Heart right ventricle (tissue), 16 donors: Measurements from ENCODE around the gene USP4. TPM values are rescaled to one million over a fixed set of nuclear protein-coding genes. Genes with fewer than 3 reads are reported as not detected.

Experiments
- ATAC-seq, 8 donors: fragments of 200-7000 bp; cut with Tn5 transposase; one replicate each; pipeline ENCODE4 v1.9.1; 2020; ENCODE audit warnings: mild to moderate bottlenecking in 8 of 8, moderate library complexity in 8 of 8, moderate number of reproducible peaks in 1 of 8
- DNase-seq, 2 donors: peaks; one replicate each; pipeline ENCODE4 v3.0.0-alpha.2; 2020
- H3K27ac ChIP-seq, 10 donors: fragments of 200-600 bp; sonication (generic) in 2 of 10; one replicate each; pipeline versions ENCODE4 v1.5.0 to v1.8.0; 2020 to 2022; ENCODE audit warnings: mild to moderate bottlenecking in 3 of 10
- H3K27me3 ChIP-seq, 7 donors: fragments of 200-600 bp; one replicate each; pipeline ENCODE4 v1.8.0; 2021 to 2022; ENCODE audit warnings: mild to moderate bottlenecking in 2 of 7
- H3K36me3 ChIP-seq, 9 donors: fragments of 200-600 bp; sonication (generic) in 1 of 9; one replicate each; pipeline versions ENCODE4 v1.5.0 to v1.8.0; 2020 to 2022; ENCODE audit warnings: mild to moderate bottlenecking in 2 of 9
- H3K4me1 ChIP-seq, 9 donors: fragments of 200-600 bp; sonication (generic) in 1 of 9; one replicate each; pipeline versions ENCODE4 v1.5.0 to v1.8.0; 2020 to 2022; ENCODE audit warnings: mild to moderate bottlenecking in 4 of 9
- H3K4me3 ChIP-seq, 10 donors: fragments of 200-600 bp; sonication (generic) in 2 of 10; one replicate each; pipeline versions ENCODE4 v1.5.0 to v1.8.0; 2020 to 2022; ENCODE audit warnings: mild to moderate bottlenecking in 7 of 10, moderate library complexity in 2 of 10
- H3K9me3 ChIP-seq, 11 donors: fragments of 200-600 bp in 10 of 11; sonication (generic) in 2 of 11; one replicate each; pipeline versions ENCODE4 v1.5.0 to v1.8.0; 2013 to 2022; ENCODE audit warnings: mild to moderate bottlenecking in 2 of 11, control low read depth in 1 of 11, moderate library complexity in 1 of 11
- WGBS, 2 donors: extraction: QIAGEN DNeasy Blood & Tissue Kit; methylation state at CpG; one replicate each; pipeline ENCODE4 v1.1.7; 2013; ENCODE audit warnings: inconsistent platforms in 1 of 2; 5-methylcytosine and 5-hydroxymethylcytosine counted together
- intact Hi-C, 10 donors: fragments of 100-400 bp; cut with DNase I; formaldehyde crosslinking; loops; one replicate each; pipeline versions ENCODE4 v1.11.1 to v1.14.2; 2022
- polyA plus RNA-seq, 2 donors: library from polyadenylated mRNA; stranded (reverse); fragments of 200-250 nt; gene quantifications; one replicate each; pipeline ENCODE4 v1.2.3, GENCODE V29; 2013
- total RNA-seq, 10 donors: library from RNA; stranded (reverse); fragmentation: NEBNext Ultra II Directional in 3 of 10; extraction: Animal tissue kit (Norgen Biotek cat#: 25700) in 3 of 10; gene quantifications; one replicate each; pipeline versions ENCODE4 v1.2.1 to v1.2.4, GENCODE V29; 2021 to 2023
- TF ChIP-seq, protein P1 (sequence below), 9 donors: fragments of 200-600 bp; sonication (generic) in 2 of 9; IDR thresholded peaks; one replicate each; pipeline versions ENCODE4 v1.5.0 to v1.8.0; 2021 to 2022; ENCODE audit warnings: antibody characterized with exemption in 9 of 9, mild to moderate bottlenecking in 5 of 9, moderate library complexity in 1 of 9
- donor health status: Arrhythmogenic right ventricular cardiomyopathy.
- donor health status: ischemic (EF 13 %, LVEDD 7.1; RV severe dilation, severe dysfunction).
- donor health status: healthy with polysubstance abuse.
- donor health status: DM: no; HTN: yes; CAD: no.
- donor health status: DM: no; HTN: no; CAD: no.
- donor health status: ischemic (EF 25% LVEDD 6.9; RV normal size, moderate dysfunction).
- donor health status: ischemic (EF 25% LVEDD 5.7; RV mildly dilated, moderate dysfunction).
- donor health status: healthy.
- donor health status: DM: yes; HTN: yes; CAD: no.
- donor health status: Ischemic cardiomyopathy.
- donor health status: ischemic (EF 35%, LVEDD 5.7; RV mildly dilated, moderate dysfunction).
- donor health status: nonischemic (EF 11% LVEDD 7.7; RV severe dilation, severe dysfunction).
- donor health status: DM: yes; HTN: yes; CAD: no.
- donor health status: PGD.
- donor health status: ischemic (EF 29% LVEDD 5.4; RV normal size, mild dysfunction).
- donor health status: nonischemic (EF 23%, LVEDD 6.1; RV moderate dilation, normal function).

Gene USP4
- total and polyA plus RNA-seq, 12 donors = 19.9 to 52.4 (median 43.5) TPM

DNA sequence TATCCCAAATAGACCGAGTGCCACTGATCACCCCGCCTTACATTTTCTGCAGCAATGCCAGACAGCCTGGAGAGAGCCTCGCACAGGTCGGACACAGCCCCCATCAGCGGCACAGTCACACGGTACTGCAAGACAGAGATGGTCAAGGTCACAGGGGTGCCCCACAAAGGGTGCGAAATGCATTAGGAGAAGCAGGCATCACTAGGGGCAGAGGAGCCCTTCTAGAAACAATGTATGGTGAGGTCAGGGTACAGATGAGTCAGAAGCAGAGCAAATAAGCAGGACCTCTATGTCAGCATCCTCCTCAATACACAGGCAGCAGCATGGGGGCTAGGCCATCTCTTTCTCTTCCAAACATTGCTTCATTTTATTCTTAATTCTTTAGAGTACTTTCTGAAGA, 41.3 kb downstream of the USP4 start:
- TF ChIP-seq, protein P1, sequence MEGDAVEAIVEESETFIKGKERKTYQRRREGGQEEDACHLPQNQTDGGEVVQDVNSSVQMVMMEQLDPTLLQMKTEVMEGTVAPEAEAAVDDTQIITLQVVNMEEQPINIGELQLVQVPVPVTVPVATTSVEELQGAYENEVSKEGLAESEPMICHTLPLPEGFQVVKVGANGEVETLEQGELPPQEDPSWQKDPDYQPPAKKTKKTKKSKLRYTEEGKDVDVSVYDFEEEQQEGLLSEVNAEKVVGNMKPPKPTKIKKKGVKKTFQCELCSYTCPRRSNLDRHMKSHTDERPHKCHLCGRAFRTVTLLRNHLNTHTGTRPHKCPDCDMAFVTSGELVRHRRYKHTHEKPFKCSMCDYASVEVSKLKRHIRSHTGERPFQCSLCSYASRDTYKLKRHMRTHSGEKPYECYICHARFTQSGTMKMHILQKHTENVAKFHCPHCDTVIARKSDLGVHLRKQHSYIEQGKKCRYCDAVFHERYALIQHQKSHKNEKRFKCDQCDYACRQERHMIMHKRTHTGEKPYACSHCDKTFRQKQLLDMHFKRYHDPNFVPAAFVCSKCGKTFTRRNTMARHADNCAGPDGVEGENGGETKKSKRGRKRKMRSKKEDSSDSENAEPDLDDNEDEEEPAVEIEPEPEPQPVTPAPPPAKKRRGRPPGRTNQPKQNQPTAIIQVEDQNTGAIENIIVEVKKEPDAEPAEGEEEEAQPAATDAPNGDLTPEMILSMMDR (IDR thresholded peaks at IDR 0.05) = no peak
- Histone ChIP-seq H3K4me3 (no peak overlapping the region), H3K36me3 (peaks cover 0 to 100% (median 72%) of the 10 kb centered on the region in 9 donors), H3K4me1 (peaks cover 3 to 53% (median 25%) of the 10 kb centered on the region in 9 donors), H3K27me3 (no peaks in the 10 kb centered on the region), H3K27ac (peak overlapping the region in 1 of 10 donors; percentile 93), H3K9me3 (no peaks in the 10 kb centered on the region)
- DNase-seq = no peak
- WGBS, 2 donors = 86 to 88% methylated on average over 7 of the region's 7 CpGs
- intact Hi-C loops = loop anchor here in 4 of 10 donors (5.0 to 10.0 kb wide), 3 partner anchors 126 to 149 kb away; partner anchors contain the start of gene KLHDC8B (in 2 of the 4)
- no peak for ATAC-seq

DNA sequence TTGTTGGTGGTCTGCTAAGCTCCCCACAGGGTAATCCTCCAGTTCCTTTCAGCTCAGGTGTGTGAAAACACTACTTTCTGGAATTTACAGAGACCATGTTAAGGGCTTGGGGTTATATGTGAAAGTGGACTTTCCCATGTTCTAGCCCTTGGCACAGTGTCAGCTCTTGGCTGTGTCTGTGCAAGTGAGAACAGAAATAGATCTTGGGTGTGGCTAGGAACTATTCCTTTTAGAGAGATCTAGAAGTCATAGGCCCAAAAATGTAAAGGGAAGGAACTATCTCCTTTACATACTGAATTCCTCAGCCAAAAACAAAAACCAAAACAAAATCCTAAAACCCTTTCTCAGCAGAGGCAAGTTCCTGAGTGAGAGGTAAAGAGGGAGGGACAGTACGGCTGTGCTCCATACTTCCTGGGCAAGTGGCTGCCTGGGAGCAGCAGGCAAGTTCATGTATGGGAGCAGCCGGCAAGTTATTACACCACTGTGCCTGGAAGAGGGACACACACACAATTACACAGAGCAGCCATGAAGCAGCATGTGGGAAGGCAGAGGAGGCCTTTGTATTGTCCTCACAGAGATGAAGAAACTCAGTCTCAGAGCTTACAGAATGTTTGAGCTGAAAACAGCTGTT, 43.0 kb downstream of the USP4 start:
- WGBS, 2 donors = 22 to 41% methylated on average over 2 of the region's 2 CpGs
- H3K27ac ChIP-seq = peak overlapping the region; percentile 2 to 93 (median 82)
- H3K4me1 ChIP-seq = peaks cover 3 to 48% (median 25%) of the 10 kb centered on the region in 9 donors
- DNase-seq (peak; percentile 35 to 77), ATAC-seq (peak; percentile 75 to 90 (median 87))
- no peaks in the 10 kb centered on the region for H3K9me3 ChIP-seq
- H3K4me3 ChIP-seq = no peak overlapping the region
- TF ChIP-seq, protein P1 (IDR thresholded peaks at IDR 0.05) = no peak
- intact Hi-C loops = loop anchor here in 5 of 10 donors (2.0 to 10.0 kb wide), 4 partner anchors 125 to 152 kb away; partner anchors contain the start of gene KLHDC8B (in 2 of the 5)
- H3K27me3 ChIP-seq = no peaks in the 10 kb centered on the region
- H3K36me3 ChIP-seq = peaks cover 0 to 100% (median 68%) of the 10 kb centered on the region in 9 donors

DNA sequence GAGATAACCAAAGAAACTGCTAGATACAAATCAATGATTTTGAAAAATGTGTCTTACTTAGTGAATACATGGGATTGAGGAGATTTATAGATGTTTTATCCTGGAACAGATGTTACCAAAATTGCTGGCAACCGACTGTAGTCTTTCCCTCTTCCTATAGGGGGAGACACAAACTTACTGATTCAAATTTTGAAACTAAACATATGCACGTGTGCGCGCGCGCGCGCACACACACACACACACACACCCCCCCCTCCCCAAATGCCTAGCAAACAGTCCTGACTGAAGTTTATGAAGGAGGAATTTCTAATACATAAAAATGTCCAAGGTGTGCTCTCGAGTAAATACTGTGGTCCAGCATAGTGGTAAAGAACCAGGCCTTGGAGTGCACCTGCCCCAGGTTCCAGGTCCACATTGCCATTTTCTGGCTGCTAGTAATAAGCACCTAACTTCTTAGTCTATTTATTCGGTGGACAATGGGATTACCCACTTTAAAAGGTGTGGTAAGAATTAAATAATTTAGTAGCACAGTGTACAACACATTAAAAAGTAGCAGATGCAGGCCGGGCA, 44.3 kb downstream of the USP4 start:
- DNase-seq (peak in 1 of 2 donors; percentile 14), ATAC-seq (no peak)
- H3K4me1 ChIP-seq = peaks cover 3 to 48% (median 25%) of the 10 kb centered on the region in 9 donors
- H3K4me3 ChIP-seq = no peak overlapping the region
- 75 to 84% methylated on average over 11 of the region's 11 CpGs for WGBS, 2 donors
- no peaks in the 10 kb centered on the region for H3K9me3 ChIP-seq
- H3K27me3 ChIP-seq = no peaks in the 10 kb centered on the region
- TF ChIP-seq, protein P1 (IDR thresholded peaks at IDR 0.05) = peak in 8 of 9 donors; percentile 26 to 69 (median 56)
- H3K36me3 ChIP-seq = peaks cover 0 to 100% (median 67%) of the 10 kb centered on the region in 9 donors
- intact Hi-C loops = loop anchor here in 5 of 10 donors (2.0 to 10.0 kb wide), 4 partner anchors 123 to 153 kb away; partner anchors contain the start of gene KLHDC8B (in 2 of the 5)
- H3K27ac ChIP-seq = peak overlapping the region in 7 of 10 donors; percentile 78 to 93 (median 84)

DNA sequence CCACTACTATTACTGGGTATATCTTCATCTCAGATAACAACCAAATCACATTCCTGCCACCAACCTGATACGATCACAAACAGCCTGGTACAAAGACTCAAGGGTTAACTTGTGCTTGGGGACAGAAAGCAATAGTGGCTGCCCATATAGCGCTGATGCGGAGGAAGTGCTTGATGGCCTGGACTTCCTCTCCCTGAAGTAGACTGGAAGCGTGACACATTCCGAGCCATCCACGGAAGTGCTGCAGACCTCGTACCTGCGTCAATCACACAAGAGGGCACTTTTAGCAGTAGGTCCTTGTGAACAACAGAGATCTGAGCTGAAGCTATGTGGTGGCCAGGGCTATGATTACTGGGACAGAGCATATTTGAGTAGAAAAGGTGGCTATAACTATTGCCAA, 45.5 kb downstream of the USP4 start:
- intact Hi-C loops = loop anchor here in 1 of 10 donors (10.0 kb wide), 1 partner anchor 150 kb away; no protein-coding TSS in a partner anchor
- DNase-seq = no peak
- H3K4me3 ChIP-seq = no peak overlapping the region
- peak overlapping the region in 7 of 10 donors; percentile 3 to 58 (median 36) for H3K27ac ChIP-seq
- WGBS, 2 donors = 47 to 53% methylated on average over 8 of the region's 8 CpGs
- ATAC-seq = peak in 6 of 8 donors; percentile 27 to 66 (median 47)
- TF ChIP-seq, protein P1 (IDR thresholded peaks at IDR 0.05) = no peak
- no peaks in the 10 kb centered on the region for H3K9me3 ChIP-seq
- H3K36me3 ChIP-seq = peaks cover 0 to 100% (median 73%) of the 10 kb centered on the region in 9 donors
- H3K27me3 ChIP-seq = no peaks in the 10 kb centered on the region
- peaks cover 3 to 44% (median 25%) of the 10 kb centered on the region in 9 donors for H3K4me1 ChIP-seq
